Fibroblast of lung (primary cell): Measurements from ENCODE around the gene FAM20C. TPM values are rescaled to one million over a fixed set of nuclear protein-coding genes. Genes with fewer than 3 reads are reported as not detected.

Source experiments
- DNase-seq, 2 donors: peaks; one replicate each; pipeline versions ENCODE4 v3.0.0 to v3.0.0-alpha.2; 2010; ENCODE audit warnings: low read depth in 2 of 2
- H2AFZ ChIP-seq: 2 replicates; pipeline ENCODE4 v1.5.1; 2012; ENCODE audit warnings: low read length, control low read depth, inconsistent platforms
- H3K27ac ChIP-seq: 2 replicates; pipeline ENCODE4 v1.5.1; 2011; ENCODE audit warnings: low read length, control low read depth; ENCODE audit not compliant: insufficient read depth
- H3K27me3 ChIP-seq: 2 replicates; pipeline ENCODE4 v1.5.1; 2011; ENCODE audit warnings: mild to moderate bottlenecking, low read length; ENCODE audit not compliant: control insufficient read depth, insufficient read depth
- H3K36me3 ChIP-seq: 2 replicates; pipeline ENCODE4 v1.5.1; 2011; ENCODE audit warnings: low read length; ENCODE audit not compliant: control insufficient read depth, insufficient read depth
- H3K4me1 ChIP-seq: 2 replicates; pipeline ENCODE4 v1.5.1; 2011; ENCODE audit warnings: low read length; ENCODE audit not compliant: control insufficient read depth, insufficient read depth; ENCODE audit errors: extremely low read depth
- H3K4me2 ChIP-seq: 2 replicates; pipeline ENCODE4 v1.5.1; 2011; ENCODE audit warnings: low read length, control low read depth; ENCODE audit not compliant: insufficient read depth; ENCODE audit errors: extremely low read depth
- H3K4me3 ChIP-seq, 4 experiments: fragments of 200-600 bp in 1 of 4; sonication (generic) in 1 of 4; replicated peaks in 1 of 4; 2 replicates each; pipeline ENCODE4 v1.5.1; 2011 to 2016; ENCODE audit warnings: low read length in 4 of 4, low read depth in 3 of 4, mild to moderate bottlenecking in 3 of 4, control low read depth in 2 of 4, inconsistent platforms in 1 of 4, mixed read lengths in 1 of 4; ENCODE audit not compliant: insufficient read depth in 1 of 4; ENCODE audit errors: control extremely low read depth in 1 of 4
- H3K79me2 ChIP-seq: 2 replicates; pipeline ENCODE4 v1.5.1; 2012; ENCODE audit warnings: mild to moderate bottlenecking, low read length, inconsistent platforms; ENCODE audit not compliant: control insufficient read depth, insufficient read depth
- H3K9ac ChIP-seq: 2 replicates; pipeline ENCODE4 v1.5.1; 2011; ENCODE audit warnings: mild to moderate bottlenecking, low read length, control low read depth; ENCODE audit not compliant: insufficient read depth
- H3K9me3 ChIP-seq: 2 replicates; pipeline ENCODE4 v1.5.1; 2012; ENCODE audit warnings: low read depth, low read length; ENCODE audit not compliant: control insufficient read depth, insufficient read depth
- H4K20me1 ChIP-seq: 2 replicates; pipeline ENCODE4 v1.5.1; 2011; ENCODE audit warnings: low read length; ENCODE audit not compliant: control insufficient read depth, insufficient read depth; ENCODE audit errors: extremely low read depth
- CTCF ChIP-seq, 2 donors: IDR thresholded peaks in 1 of 2; conservative IDR thresholded peaks in 1 of 2; 1 replicate in 1 of 2; 2 replicates in 1 of 2; pipeline ENCODE4 v1.5.1; 2011 to 2012; ENCODE audit warnings: low read length in 2 of 2, control low read depth in 1 of 2, inconsistent platforms in 1 of 2, low read depth in 1 of 2, mild to moderate bottlenecking in 1 of 2
- EZH2 ChIP-seq: IDR thresholded peaks from 2 replicates; pipeline ENCODE4 v1.5.1; 2012; ENCODE audit warnings: low read length, control low read depth, mild to moderate bottlenecking; ENCODE audit errors: missing control alignments
- polyA plus RNA-seq, 2 donors: library from polyadenylated mRNA; depleted of rRNA in 1 of 2; stranded (reverse) in 1 of 2; unstranded in 1 of 2; fragments of >200 nt; gene quantifications; 2 replicates each; pipeline ENCODE4 v1.2.1, GENCODE V29; 2011 to 2012; ENCODE audit warnings: missing spikeins in 1 of 2
- total RNA-seq: library from RNA; depleted of rRNA; stranded (reverse); fragments of >200 nt; gene quantifications from 2 replicates; pipeline ENCODE4 v1.2.1, GENCODE V29; 2014

FAM20C gene
- total and polyA plus RNA-seq, 2 donors (not counting 1 experiment from before 2014, with no cell fraction given), result 31.8 to 70.7 TPM

- Histone ChIP-seq H3K4me3 (no peak overlapping the region), H4K20me1 (no peaks in the 10 kb centered on the region)
These were observed 80.3 kb downstream of the FAM20C start for GRCh38 chr7:272631-273030.

GRCh38 chr7:273327-273726 is 81.0 kb downstream of the FAM20C start:
- no peak overlapping the region for H3K4me3 ChIP-seq
- no peak for TF ChIP-seq CTCF (conservative IDR thresholded peaks at IDR 0.05 in 1 of 2, IDR thresholded peaks at IDR 0.05 in 1 of 2; ENCODE audit: low read depth in 1 of 2, low read length in 2 of 2)
- H3K9ac ChIP-seq, result no peak overlapping the region
- no peaks in the 10 kb centered on the region for H3K36me3 ChIP-seq
- no peak overlapping the region for H3K4me2 ChIP-seq
- no peaks in the 10 kb centered on the region for H3K9me3 ChIP-seq
- no peak overlapping the region for H2AFZ ChIP-seq
- H4K20me1 ChIP-seq, result no peaks in the 10 kb centered on the region
- no peak overlapping the region for H3K27ac ChIP-seq
- no peaks in the 10 kb centered on the region for H3K4me1 ChIP-seq
- DNase-seq, result no peak
- no peaks in the 10 kb centered on the region for H3K79me2 ChIP-seq
- peaks cover 4% of the 10 kb centered on the region for H3K27me3 ChIP-seq

More at GRCh38 chr7:272631-273030, 80.3 kb downstream of the FAM20C start:
- DNase-seq, result no peak
- Histone ChIP-seq H3K27ac (no peak overlapping the region), H3K27me3 (no peaks in the 10 kb centered on the region), H3K9me3 (no peaks in the 10 kb centered on the region), H3K4me2 (no peak overlapping the region), H3K4me1 (no peaks in the 10 kb centered on the region), H3K9ac (no peak overlapping the region), H3K79me2 (no peaks in the 10 kb centered on the region), H3K36me3 (no peaks in the 10 kb centered on the region), H2AFZ (no peak overlapping the region)
- TF ChIP-seq EZH2 (no peak), CTCF (conservative IDR thresholded peaks at IDR 0.05 in 1 of 2, IDR thresholded peaks at IDR 0.05 in 1 of 2; ENCODE audit: low read depth in 1 of 2, low read length in 2 of 2) (no peak)

- Histone ChIP-seq H3K79me2 (no peaks in the 10 kb centered on the region), H3K27ac (no peak overlapping the region), H3K9ac (no peak overlapping the region), H3K4me2 (no peak overlapping the region), H3K36me3 (no peaks in the 10 kb centered on the region), H2AFZ (no peak overlapping the region), H3K4me1 (no peaks in the 10 kb centered on the region), H3K4me3 (no peak overlapping the region), H3K9me3 (no peaks in the 10 kb centered on the region), H4K20me1 (no peaks in the 10 kb centered on the region), H3K27me3 (peaks cover 4% of the 10 kb centered on the region)
- no peak for TF ChIP-seq EZH2
- no peak for TF ChIP-seq CTCF (conservative IDR thresholded peaks at IDR 0.05 in 1 of 2, IDR thresholded peaks at IDR 0.05 in 1 of 2; ENCODE audit: low read depth in 1 of 2, low read length in 2 of 2)
- DNase-seq, result no peak
These were observed 81.9 kb downstream of the FAM20C start for GRCh38 chr7:274266-274665.
